HEK293T (cell line): ENCODE data around the gene PSMC4.

Experiments used
- BHLHE40 ChIP-seq: fragments of 450-650 bp; IDR thresholded peaks from 2 replicates; pipeline ENCODE4 v1.6.1; 2016; ENCODE audit warnings: mild to moderate bottlenecking, moderate library complexity, borderline replicate concordance
- FOXK2 ChIP-seq: fragments of 450-650 bp; IDR thresholded peaks from 2 replicates; pipeline ENCODE4 v1.6.1; 2016; ENCODE audit warnings: mild to moderate bottlenecking
- FOXM1 ChIP-seq: fragments of 450-650 bp; IDR thresholded peaks from 2 replicates; pipeline ENCODE4 v1.6.1; 2017; ENCODE audit warnings: mild to moderate bottlenecking, borderline replicate concordance
- HDGF ChIP-seq: fragments of 450-650 bp; IDR thresholded peaks from 2 replicates; pipeline ENCODE4 v1.6.1; 2017; ENCODE audit warnings: antibody characterized with exemption, borderline replicate concordance
- SUZ12 ChIP-seq: fragments of 450-650 bp; IDR thresholded peaks from 2 replicates; pipeline ENCODE4 v1.6.1; 2016; ENCODE audit warnings: mild to moderate bottlenecking
- ZNF384 ChIP-seq: fragments of 450-650 bp; IDR thresholded peaks from 2 replicates; pipeline ENCODE4 v1.6.1; 2016
- TF ChIP-seq, protein P1 (sequence below): fragments of 450-650 bp; IDR thresholded peaks from 2 replicates; pipeline ENCODE4 v1.6.1; 2016

DNA sequence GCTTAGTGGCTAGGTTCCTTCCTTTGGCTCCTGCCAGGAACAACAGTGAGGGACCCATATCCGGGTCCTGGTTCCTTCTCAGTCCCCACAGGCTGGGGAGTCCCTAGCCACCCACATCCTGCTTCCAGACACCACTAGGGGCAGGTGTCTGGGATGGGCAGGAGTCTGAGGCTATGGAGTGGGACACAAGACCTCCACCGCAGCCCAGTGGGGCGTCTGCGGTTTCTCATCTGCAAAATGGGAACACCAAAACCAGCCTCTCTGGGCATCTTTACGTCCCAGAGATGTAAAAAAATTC is 35.7 kb upstream of the PSMC4 start:
- TF ChIP-seq FOXM1 (no peak), FOXK2 (no peak), SUZ12 (no peak), ZNF384 (no peak), HDGF (no peak), BHLHE40 (no peak)
- TF ChIP-seq, protein P1, sequence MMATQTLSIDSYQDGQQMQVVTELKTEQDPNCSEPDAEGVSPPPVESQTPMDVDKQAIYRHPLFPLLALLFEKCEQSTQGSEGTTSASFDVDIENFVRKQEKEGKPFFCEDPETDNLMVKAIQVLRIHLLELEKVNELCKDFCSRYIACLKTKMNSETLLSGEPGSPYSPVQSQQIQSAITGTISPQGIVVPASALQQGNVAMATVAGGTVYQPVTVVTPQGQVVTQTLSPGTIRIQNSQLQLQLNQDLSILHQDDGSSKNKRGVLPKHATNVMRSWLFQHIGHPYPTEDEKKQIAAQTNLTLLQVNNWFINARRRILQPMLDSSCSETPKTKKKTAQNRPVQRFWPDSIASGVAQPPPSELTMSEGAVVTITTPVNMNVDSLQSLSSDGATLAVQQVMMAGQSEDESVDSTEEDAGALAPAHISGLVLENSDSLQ, result no peak
